Calu3 (cell line): ENCODE measurements around the gene WDR5. TPM values are rescaled to one million over a fixed set of nuclear protein-coding genes. Genes with fewer than 3 reads are reported as not detected.
"Not testable (repeated sequence)": the region's sequence is repeated elsewhere in the genome, so short reads cannot be mapped to it uniquely, and the experiment has no call there.

Experiments
- BruUV-seq: library from RNA; stranded (reverse); fragments of 400-500 nt; replicated peaks from 2 replicates; lab custom pipeline; 2021; lab: Mats Ljungman, UMichigan
- CTCF ChIA-PET: fragments of 300-600 bp; sonication (Branson Sonifier 250); formaldehyde crosslinking; loops from one replicate; lab custom pipeline; 2022; ENCODE audit warnings: antibody characterized with exemption; lab: Charles Lee
- DNase-seq: peaks from one replicate; pipeline ENCODE4 v3.0.0; 2022
- H3K27ac Mint-ChIP-seq: one replicate; pipeline ENCODE4 v1.8.0; 2022; ENCODE audit warnings: mixed read lengths; ENCODE audit not compliant: unreplicated experiment
- H3K27me3 Mint-ChIP-seq: one replicate; pipeline ENCODE4 v1.8.0; 2022; ENCODE audit warnings: mixed read lengths; ENCODE audit not compliant: unreplicated experiment
- H3K36me3 Mint-ChIP-seq: one replicate; pipeline ENCODE4 v1.8.0; 2022; ENCODE audit warnings: mild to moderate bottlenecking, moderate library complexity, mixed read lengths; ENCODE audit not compliant: insufficient read depth, unreplicated experiment
- H3K4me1 Mint-ChIP-seq: one replicate; pipeline ENCODE4 v1.8.0; 2022; ENCODE audit warnings: mild to moderate bottlenecking, low read depth, mixed read lengths; ENCODE audit not compliant: unreplicated experiment
- H3K4me3 Mint-ChIP-seq: one replicate; pipeline ENCODE4 v1.8.0; 2022; ENCODE audit warnings: mild to moderate bottlenecking, low read depth, moderate library complexity, mixed read lengths; ENCODE audit not compliant: unreplicated experiment
- H3K9me3 Mint-ChIP-seq: one replicate; pipeline ENCODE4 v1.8.0; 2022; ENCODE audit warnings: low read depth, mixed read lengths; ENCODE audit not compliant: unreplicated experiment
- CTCF ChIP-seq: fragments of 200-600 bp; IDR thresholded peaks from one replicate; pipeline ENCODE4 v1.8.0; 2022; ENCODE audit warnings: antibody characterized with exemption; ENCODE audit not compliant: unreplicated experiment
- intact Hi-C: fragments of 100-400 bp; cut with micrococcal nuclease; formaldehyde crosslinking; loops from one replicate; pipeline ENCODE4 v1.10.0; 2022; ENCODE audit not compliant: unreplicated experiment
- total RNA-seq: library from RNA; stranded (reverse); gene quantifications from 2 replicates; pipeline ENCODE4 v1.2.3, GENCODE V29; 2022

The WDR5 gene
- total RNA-seq, 1 experiment from 2014 or later: 27.5 TPM

DNA sequence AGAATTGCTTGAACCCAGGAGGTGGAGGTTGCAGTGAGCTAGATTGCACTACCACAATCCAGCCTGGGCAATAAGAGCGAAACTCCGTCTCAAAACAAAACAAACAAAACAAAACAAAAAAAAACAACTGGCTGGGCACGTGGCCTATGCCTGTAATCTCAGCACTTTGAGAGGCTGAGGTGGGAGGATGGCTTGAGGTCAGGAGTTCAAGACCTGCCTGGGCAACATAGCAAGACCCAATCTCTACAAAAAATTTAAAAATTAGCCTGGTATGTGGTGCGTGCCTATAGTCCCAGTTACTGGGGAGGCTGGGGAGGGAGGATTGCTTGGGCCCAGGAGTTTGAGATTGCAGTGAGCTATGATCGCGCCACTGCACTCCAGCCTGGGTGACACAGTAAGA, 23.3 kb upstream of the WDR5 start:
- Mint-ChIP-seq H3K27ac (no peak overlapping the region), H3K4me3 (no peak overlapping the region), H3K27me3 (peaks cover 13% of the 10 kb centered on the region), H3K36me3 (no peaks in the 10 kb centered on the region), H3K9me3 (no peaks in the 10 kb centered on the region), H3K4me1 (no peaks in the 10 kb centered on the region)
- intact Hi-C loops: no loop called here
- TF ChIP-seq CTCF: no peak
- no peak for DNase-seq
- CTCF ChIA-PET: no interaction called here
- no TSS peak for BruUV-seq

DNA sequence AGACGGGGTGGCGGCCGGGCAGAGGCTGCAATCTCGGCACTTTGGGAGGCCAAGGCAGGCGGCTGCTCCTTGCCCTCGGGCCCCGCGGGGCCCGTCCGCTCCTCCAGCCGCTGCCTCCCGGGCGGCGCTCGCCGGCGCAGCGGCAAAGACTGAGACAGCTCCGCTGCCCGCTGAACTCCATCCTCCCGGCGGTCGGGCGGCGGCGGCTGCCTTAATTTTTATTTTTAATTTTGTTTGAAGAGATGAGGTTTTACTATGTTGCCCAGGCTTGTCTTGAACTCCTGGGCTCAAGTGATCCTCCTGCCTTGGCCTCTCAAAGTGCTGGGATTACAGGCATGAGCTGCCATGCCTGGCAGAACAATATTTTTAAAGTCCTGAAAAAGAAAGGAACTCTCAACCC, 16.9 kb upstream of the WDR5 start:
- H3K27ac Mint-ChIP-seq, H3K27me3 Mint-ChIP-seq, H3K9me3 Mint-ChIP-seq, intact Hi-C loops, CTCF ChIA-PET, DNase-seq, H3K36me3 Mint-ChIP-seq, H3K4me3 Mint-ChIP-seq, H3K4me1 Mint-ChIP-seq, BruUV-seq: not testable (repeated sequence)

- H3K4me1 Mint-ChIP-seq: peaks cover 6% of the 10 kb centered on the region
- no TSS peak for BruUV-seq
- intact Hi-C loops: no loop called here
- H3K36me3 Mint-ChIP-seq: no peaks in the 10 kb centered on the region
- CTCF ChIA-PET: no interaction called here
- TF ChIP-seq CTCF: no peak
- H3K9me3 Mint-ChIP-seq: no peaks in the 10 kb centered on the region
- no peak overlapping the region for H3K27ac Mint-ChIP-seq
- peaks cover 28% of the 10 kb centered on the region for H3K27me3 Mint-ChIP-seq
- DNase-seq: no peak
- H3K4me3 Mint-ChIP-seq: no peak overlapping the region
These were observed 12.1 kb upstream of the WDR5 start for GRCh38 chr9:134123764-134124128.

DNA sequence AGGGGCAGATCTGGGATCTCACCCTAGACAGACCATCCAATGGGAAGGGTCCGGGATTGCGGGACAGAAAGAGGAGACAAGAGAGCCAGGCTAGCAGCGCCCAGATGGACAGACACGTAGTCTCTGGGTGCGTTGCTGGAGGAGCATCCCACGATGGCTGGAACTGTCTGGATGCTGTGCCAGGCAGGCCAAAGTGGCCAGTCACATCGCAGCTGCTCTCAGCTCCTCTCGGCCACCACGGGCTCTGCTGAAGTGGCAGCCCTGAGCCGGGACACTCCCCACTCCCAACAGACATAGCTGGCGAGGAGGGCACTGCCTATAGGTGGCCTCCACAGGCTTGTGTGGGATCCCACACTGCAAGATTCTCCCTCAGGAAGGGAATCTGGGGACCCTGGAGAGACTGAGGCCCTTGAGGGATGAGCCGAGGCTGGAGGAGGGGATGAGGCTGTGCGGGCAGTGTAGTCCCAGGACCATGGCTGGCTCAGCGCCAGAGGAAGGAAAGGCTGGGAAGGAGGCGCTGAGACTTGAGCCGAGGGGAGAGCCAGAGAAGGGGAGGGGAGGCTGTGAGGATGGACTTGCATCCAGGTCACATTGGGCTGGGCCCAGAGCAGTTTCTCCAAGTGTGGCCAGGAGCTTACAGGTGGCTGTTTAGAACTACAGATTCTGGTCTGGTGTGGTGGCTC, 10.3 kb upstream of the WDR5 start:
- Mint-ChIP-seq H3K27ac (no peak overlapping the region), H3K4me3 (no peak overlapping the region), H3K36me3 (no peaks in the 10 kb centered on the region), H3K9me3 (no peaks in the 10 kb centered on the region), H3K27me3 (peaks cover 29% of the 10 kb centered on the region), H3K4me1 (peaks cover 6% of the 10 kb centered on the region)
- intact Hi-C loops: no loop called here
- no TSS peak for BruUV-seq
- no peak for TF ChIP-seq CTCF
- DNase-seq: no peak
- CTCF ChIA-PET: no interaction called here

GRCh38 chr9:134126373-134126772, 9.5 kb upstream of the WDR5 start:
- no peak for TF ChIP-seq CTCF
- no peak for DNase-seq
- no TSS peak for BruUV-seq
- intact Hi-C loops: no loop called here
- Mint-ChIP-seq H3K9me3 (no peaks in the 10 kb centered on the region), H3K27ac (no peak overlapping the region), H3K36me3 (no peaks in the 10 kb centered on the region), H3K4me1 (peaks cover 8% of the 10 kb centered on the region), H3K4me3 (no peak overlapping the region), H3K27me3 (peaks cover 29% of the 10 kb centered on the region)
- CTCF ChIA-PET: no interaction called here
